ENCODE data around the gene CFAP251.
"Not testable (repeated sequence)": the region's sequence is repeated elsewhere in the genome, so short reads cannot be mapped to it uniquely, and the experiment has no call there.

The CFAP251 gene

GRCh38 chr12:121976950-121977349 is 58.6 kb downstream of the CFAP251 start:
- Histone ChIP-seq H3K9ac (ENCODE audit: low read length in 2 of 2) (no peak overlapping the region), H3K9me3 (ENCODE audit: control insufficient read depth in 2 of 2, low read length in 2 of 2) (no peaks in the 10 kb centered on the region), H3K27ac (ENCODE audit: low read length) (no peak overlapping the region), H3K36me3 (ENCODE audit: control insufficient read depth in 2 of 2, insufficient read depth in 2 of 2, low read length in 2 of 2) (no peaks in the 10 kb centered on the region), H3K4me3 (ENCODE audit: low read length in 2 of 2) (no peak overlapping the region), H3K4me1 (ENCODE audit: control insufficient read depth, insufficient read depth, low read length) (no peaks in the 10 kb centered on the region), H3K27me3 (ENCODE audit: control insufficient read depth in 1 of 2, insufficient read depth in 2 of 2, low read length in 2 of 2) (no peaks in the 10 kb centered on the region)

DNA sequence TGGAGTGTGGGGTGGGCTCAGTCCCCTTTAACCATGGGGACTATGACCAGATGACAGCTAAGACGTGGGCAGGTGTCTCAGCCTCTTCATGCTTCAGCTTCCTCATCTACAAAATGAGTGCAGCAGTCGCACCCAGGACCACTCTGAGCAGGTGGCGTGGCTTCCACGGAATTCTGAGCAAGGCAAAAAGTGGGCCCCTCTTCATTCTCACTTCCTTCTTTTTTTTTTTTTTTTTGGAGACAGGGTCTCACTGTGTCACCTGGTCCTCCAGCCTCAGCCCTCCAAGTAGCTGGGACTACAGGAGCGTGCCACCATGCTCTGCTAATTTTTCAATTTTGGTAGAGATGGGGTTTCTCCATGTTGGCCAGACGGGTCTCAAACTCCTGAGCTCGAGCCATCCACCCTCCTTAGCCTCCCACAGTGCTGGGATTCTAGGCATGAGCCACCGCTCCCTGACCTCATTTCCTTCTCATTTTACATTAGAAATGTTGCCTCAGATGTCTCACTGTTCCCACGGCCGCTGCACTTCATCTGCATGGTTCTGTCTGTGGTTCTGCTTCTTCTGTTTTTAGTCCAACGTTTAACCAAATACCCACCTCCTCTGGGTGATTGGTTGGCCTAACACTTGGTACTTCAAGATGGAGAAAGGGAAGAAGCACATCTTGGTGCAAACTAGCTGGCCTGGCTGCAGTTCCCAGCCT is 61.9 kb downstream of the CFAP251 start:
- Histone ChIP-seq H3K36me3 (ENCODE audit: control insufficient read depth in 2 of 2, insufficient read depth in 2 of 2, low read length in 2 of 2) (no peaks in the 10 kb centered on the region), H3K9me3 (ENCODE audit: control insufficient read depth in 2 of 2, low read length in 2 of 2) (no peaks in the 10 kb centered on the region), H3K27me3 (ENCODE audit: control insufficient read depth in 1 of 2, insufficient read depth in 2 of 2, low read length in 2 of 2) (no peaks in the 10 kb centered on the region), H3K4me3 (ENCODE audit: low read length in 2 of 2) (no peak overlapping the region), H3K4me1 (ENCODE audit: control insufficient read depth, insufficient read depth, low read length) (no peaks in the 10 kb centered on the region), H3K27ac (ENCODE audit: low read length) (no peak overlapping the region), H3K9ac (ENCODE audit: low read length in 2 of 2) (no peak overlapping the region)

DNA sequence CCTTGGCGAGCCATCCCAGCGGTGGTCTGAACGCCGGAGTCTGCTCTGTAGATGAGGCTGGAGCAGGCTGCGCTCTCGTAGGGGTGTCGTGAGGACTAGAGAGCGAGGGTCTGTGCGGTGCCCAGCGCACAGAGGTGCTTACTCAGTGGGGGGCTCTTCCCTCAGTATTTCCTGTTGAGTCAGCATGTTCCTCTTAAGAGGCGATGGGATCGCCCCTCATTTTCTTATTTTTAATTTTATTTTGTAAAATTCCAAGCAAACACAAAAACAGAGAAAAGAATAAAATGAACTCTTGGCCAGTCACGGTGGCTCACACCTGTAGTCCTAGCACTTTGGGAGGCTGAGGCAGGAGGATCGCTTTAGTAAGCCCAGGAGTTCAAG is 62.5 kb downstream of the CFAP251 start:
- Histone ChIP-seq H3K36me3 (ENCODE audit: control insufficient read depth in 2 of 2, insufficient read depth in 2 of 2, low read length in 2 of 2) (no peaks in the 10 kb centered on the region), H3K27ac (ENCODE audit: low read length) (no peak overlapping the region), H3K4me1 (ENCODE audit: control insufficient read depth, insufficient read depth, low read length) (no peaks in the 10 kb centered on the region), H3K9me3 (ENCODE audit: control insufficient read depth in 2 of 2, low read length in 2 of 2) (no peaks in the 10 kb centered on the region), H3K4me3 (ENCODE audit: low read length in 2 of 2) (no peak overlapping the region), H3K27me3 (ENCODE audit: control insufficient read depth in 1 of 2, insufficient read depth in 2 of 2, low read length in 2 of 2) (no peaks in the 10 kb centered on the region), H3K9ac (ENCODE audit: low read length in 2 of 2) (no peak overlapping the region)

DNA sequence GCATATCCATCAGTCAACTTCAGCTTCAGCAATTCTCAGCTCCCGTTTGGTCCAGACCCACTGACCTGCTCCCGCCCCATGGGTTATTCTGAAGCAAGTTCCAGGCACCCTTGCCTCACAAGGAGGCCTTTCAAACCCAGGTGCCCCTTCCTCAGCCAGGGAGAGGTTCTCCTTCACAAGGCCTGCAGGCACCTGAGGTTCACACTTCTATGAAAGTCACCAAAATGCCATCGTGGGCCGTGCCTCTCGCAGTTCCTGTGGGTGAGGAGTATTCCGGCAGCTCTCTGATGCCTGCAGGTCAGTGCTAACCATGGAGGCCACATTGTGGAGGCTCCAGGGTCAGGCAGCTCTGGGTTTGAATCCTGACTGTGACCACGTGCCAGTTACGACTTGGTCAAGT is 63.1 kb downstream of the CFAP251 start:
- Histone ChIP-seq H3K27me3 (ENCODE audit: control insufficient read depth in 1 of 2, insufficient read depth in 2 of 2, low read length in 2 of 2) (no peaks in the 10 kb centered on the region), H3K9ac (ENCODE audit: low read length in 2 of 2) (no peak overlapping the region), H3K4me3 (ENCODE audit: low read length in 2 of 2) (no peak overlapping the region), H3K36me3 (ENCODE audit: control insufficient read depth in 2 of 2, insufficient read depth in 2 of 2, low read length in 2 of 2) (no peaks in the 10 kb centered on the region), H3K9me3 (ENCODE audit: control insufficient read depth in 2 of 2, low read length in 2 of 2) (no peaks in the 10 kb centered on the region), H3K4me1 (ENCODE audit: control insufficient read depth, insufficient read depth, low read length) (no peaks in the 10 kb centered on the region), H3K27ac (ENCODE audit: low read length) (no peak overlapping the region)

DNA sequence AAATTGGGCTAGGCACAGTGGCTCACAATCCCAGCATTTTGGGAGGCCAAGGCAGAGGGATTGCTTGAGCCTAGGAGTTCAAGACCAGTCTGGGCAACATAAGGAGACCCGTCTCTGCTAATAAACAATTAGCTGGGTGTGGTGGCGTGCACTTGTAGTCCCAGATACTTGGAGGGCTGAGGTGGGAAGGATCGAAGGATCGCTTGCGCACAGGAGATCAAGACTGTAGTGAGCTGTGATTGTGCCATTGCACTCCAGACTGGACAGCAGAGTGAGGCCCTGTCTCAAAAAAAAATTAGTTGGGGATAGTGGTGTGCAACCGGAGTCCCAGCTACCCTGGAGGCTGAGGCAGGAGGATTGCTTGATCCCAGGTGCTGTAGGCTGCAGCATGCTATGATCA is 64.6 kb downstream of the CFAP251 start:
- no peaks in the 10 kb centered on the region for H3K4me1 ChIP-seq (ENCODE audit: control insufficient read depth, insufficient read depth, low read length)
- H3K9ac ChIP-seq (ENCODE audit: low read length in 2 of 2) = no peak overlapping the region
- no peaks in the 10 kb centered on the region for H3K27me3 ChIP-seq (ENCODE audit: control insufficient read depth in 1 of 2, insufficient read depth in 2 of 2, low read length in 2 of 2)
- H3K4me3 ChIP-seq (ENCODE audit: low read length in 2 of 2) = no peak overlapping the region
- no peak overlapping the region for H3K27ac ChIP-seq (ENCODE audit: low read length)
- no peaks in the 10 kb centered on the region for H3K9me3 ChIP-seq (ENCODE audit: control insufficient read depth in 2 of 2, low read length in 2 of 2)
- H3K36me3 ChIP-seq (ENCODE audit: control insufficient read depth in 2 of 2, insufficient read depth in 2 of 2, low read length in 2 of 2) = no peaks in the 10 kb centered on the region

GRCh38 chr12:121983536-121984210 is 65.3 kb downstream of the CFAP251 start:
- H3K36me3 ChIP-seq (ENCODE audit: control insufficient read depth in 2 of 2, insufficient read depth in 2 of 2, low read length in 2 of 2) = no peaks in the 10 kb centered on the region
- no peak overlapping the region for H3K4me3 ChIP-seq (ENCODE audit: low read length in 2 of 2)
- H3K4me1 ChIP-seq (ENCODE audit: control insufficient read depth, insufficient read depth, low read length) = no peaks in the 10 kb centered on the region
- H3K27ac ChIP-seq (ENCODE audit: low read length) = no peak overlapping the region
- H3K9ac ChIP-seq (ENCODE audit: low read length in 2 of 2) = no peak overlapping the region
- no peaks in the 10 kb centered on the region for H3K27me3 ChIP-seq (ENCODE audit: control insufficient read depth in 1 of 2, insufficient read depth in 2 of 2, low read length in 2 of 2)
- no peaks in the 10 kb centered on the region for H3K9me3 ChIP-seq (ENCODE audit: control insufficient read depth in 2 of 2, low read length in 2 of 2)

GRCh38 chr12:121986489-121987245 is 68.3 kb downstream of the CFAP251 start:
- H3K27ac ChIP-seq (ENCODE audit: low read length) = no peak overlapping the region
- no peaks in the 10 kb centered on the region for H3K27me3 ChIP-seq (ENCODE audit: control insufficient read depth in 1 of 2, insufficient read depth in 2 of 2, low read length in 2 of 2)
- no peak overlapping the region for H3K9ac ChIP-seq (ENCODE audit: low read length in 2 of 2)
- no peak overlapping the region for H3K4me3 ChIP-seq (ENCODE audit: low read length in 2 of 2)
- no peaks in the 10 kb centered on the region for H3K36me3 ChIP-seq (ENCODE audit: control insufficient read depth in 2 of 2, insufficient read depth in 2 of 2, low read length in 2 of 2)
- no peaks in the 10 kb centered on the region for H3K4me1 ChIP-seq (ENCODE audit: control insufficient read depth, insufficient read depth, low read length)
- H3K9me3 ChIP-seq (ENCODE audit: control insufficient read depth in 2 of 2, low read length in 2 of 2) = no peaks in the 10 kb centered on the region

DNA sequence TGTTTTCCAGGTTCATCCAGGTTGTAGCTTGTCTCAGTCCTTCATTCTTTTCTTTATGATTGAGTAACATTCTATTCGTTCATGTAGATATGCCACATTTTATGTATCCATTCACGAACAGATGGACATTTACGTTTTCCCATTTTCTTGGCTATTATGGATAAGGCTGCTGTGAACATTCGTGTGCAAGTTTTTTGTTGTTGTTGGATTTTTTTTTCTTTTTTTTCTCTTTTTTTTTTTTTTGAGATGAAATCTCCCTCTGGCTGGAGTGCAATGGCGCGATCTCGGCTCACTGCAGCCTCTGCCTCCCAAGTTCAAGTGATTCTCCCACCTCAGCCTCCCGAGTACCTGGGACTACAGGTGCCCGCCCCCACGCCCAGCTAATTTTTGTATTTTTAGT is 70.1 kb downstream of the CFAP251 start:
- H3K4me3 ChIP-seq (ENCODE audit: low read length in 2 of 2) = not testable (repeated sequence)

GRCh38 chr12:121989276-121990113 is 71.1 kb downstream of the CFAP251 start:
- H3K27me3 ChIP-seq (ENCODE audit: control insufficient read depth in 1 of 2, insufficient read depth in 2 of 2, low read length in 2 of 2) = no peaks in the 10 kb centered on the region
- H3K4me3 ChIP-seq (ENCODE audit: low read length in 2 of 2) = no peak overlapping the region
- no peaks in the 10 kb centered on the region for H3K4me1 ChIP-seq (ENCODE audit: control insufficient read depth, insufficient read depth, low read length)
- no peak overlapping the region for H3K27ac ChIP-seq (ENCODE audit: low read length)
- no peak overlapping the region for H3K9ac ChIP-seq (ENCODE audit: low read length in 2 of 2)
- no peaks in the 10 kb centered on the region for H3K36me3 ChIP-seq (ENCODE audit: control insufficient read depth in 2 of 2, insufficient read depth in 2 of 2, low read length in 2 of 2)
- no peaks in the 10 kb centered on the region for H3K9me3 ChIP-seq (ENCODE audit: control insufficient read depth in 2 of 2, low read length in 2 of 2)

More for the DNA sequence above, 70.1 kb downstream of the CFAP251 start:
- H3K36me3 ChIP-seq (ENCODE audit: control insufficient read depth in 2 of 2, insufficient read depth in 2 of 2, low read length in 2 of 2); H3K27ac ChIP-seq (ENCODE audit: low read length); H3K9me3 ChIP-seq (ENCODE audit: control insufficient read depth in 2 of 2, low read length in 2 of 2); H3K9ac ChIP-seq (ENCODE audit: low read length in 2 of 2); H3K4me1 ChIP-seq (ENCODE audit: control insufficient read depth, insufficient read depth, low read length); H3K27me3 ChIP-seq (ENCODE audit: control insufficient read depth in 1 of 2, insufficient read depth in 2 of 2, low read length in 2 of 2): not testable (repeated sequence)

- Histone ChIP-seq H3K4me1 (ENCODE audit: control insufficient read depth, insufficient read depth, low read length) (no peaks in the 10 kb centered on the region), H3K27ac (ENCODE audit: low read length) (no peak overlapping the region), H3K4me3 (ENCODE audit: low read length in 2 of 2) (no peak overlapping the region), H3K9me3 (ENCODE audit: control insufficient read depth in 2 of 2, low read length in 2 of 2) (no peaks in the 10 kb centered on the region), H3K27me3 (ENCODE audit: control insufficient read depth in 1 of 2, insufficient read depth in 2 of 2, low read length in 2 of 2) (no peaks in the 10 kb centered on the region), H3K36me3 (ENCODE audit: control insufficient read depth in 2 of 2, insufficient read depth in 2 of 2, low read length in 2 of 2) (no peaks in the 10 kb centered on the region), H3K9ac (ENCODE audit: low read length in 2 of 2) (no peak overlapping the region)
These were observed 71.8 kb downstream of the CFAP251 start for GRCh38 chr12:121990114-121990647.

Data from stomach smooth muscle (tissue), 2 donors.